ENCODE data around the gene LRRIQ1.

The LRRIQ1 gene

DNA sequence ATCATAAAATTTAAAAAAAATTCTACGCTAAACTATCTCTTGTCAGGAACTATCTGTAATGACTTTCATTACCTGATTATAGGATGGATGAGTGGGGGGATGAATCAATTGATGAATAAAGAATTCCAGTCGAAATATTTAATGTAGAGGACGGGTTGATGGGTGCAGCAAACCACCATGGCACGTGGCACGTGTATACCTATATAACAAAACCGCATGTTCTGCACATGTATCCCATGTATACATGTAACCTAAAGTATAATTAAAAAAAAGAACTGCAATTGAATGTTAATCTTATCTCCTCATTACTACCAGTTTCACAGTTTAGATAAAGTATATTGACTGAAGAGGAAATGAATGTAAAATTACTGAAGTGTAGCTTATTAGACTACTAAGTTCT, 23.4 kb downstream of the LRRIQ1 start:
- no peak overlapping the region for H3K4me3 ChIP-seq (ENCODE audit: low read depth, low read length)

DNA sequence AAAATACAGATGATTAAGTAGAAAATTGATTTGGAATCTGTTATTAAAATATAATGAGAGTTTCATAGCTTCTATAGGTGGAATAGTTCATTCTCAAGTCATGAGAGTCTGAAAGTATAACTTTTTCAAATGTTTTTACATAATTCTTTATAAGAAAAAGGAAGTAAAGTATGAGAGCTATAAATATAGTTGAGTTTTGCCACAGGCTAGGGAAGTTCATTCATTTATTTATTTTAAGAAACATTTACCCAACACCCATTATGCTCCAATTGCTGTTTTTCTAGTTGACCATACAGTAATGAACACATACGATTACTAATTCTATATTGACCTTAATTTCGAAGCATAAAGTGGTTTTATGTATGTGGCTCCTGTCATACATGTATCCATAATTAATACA, 24.8 kb downstream of the LRRIQ1 start:
- no peak overlapping the region for H3K4me3 ChIP-seq (ENCODE audit: low read depth, low read length)

DNA sequence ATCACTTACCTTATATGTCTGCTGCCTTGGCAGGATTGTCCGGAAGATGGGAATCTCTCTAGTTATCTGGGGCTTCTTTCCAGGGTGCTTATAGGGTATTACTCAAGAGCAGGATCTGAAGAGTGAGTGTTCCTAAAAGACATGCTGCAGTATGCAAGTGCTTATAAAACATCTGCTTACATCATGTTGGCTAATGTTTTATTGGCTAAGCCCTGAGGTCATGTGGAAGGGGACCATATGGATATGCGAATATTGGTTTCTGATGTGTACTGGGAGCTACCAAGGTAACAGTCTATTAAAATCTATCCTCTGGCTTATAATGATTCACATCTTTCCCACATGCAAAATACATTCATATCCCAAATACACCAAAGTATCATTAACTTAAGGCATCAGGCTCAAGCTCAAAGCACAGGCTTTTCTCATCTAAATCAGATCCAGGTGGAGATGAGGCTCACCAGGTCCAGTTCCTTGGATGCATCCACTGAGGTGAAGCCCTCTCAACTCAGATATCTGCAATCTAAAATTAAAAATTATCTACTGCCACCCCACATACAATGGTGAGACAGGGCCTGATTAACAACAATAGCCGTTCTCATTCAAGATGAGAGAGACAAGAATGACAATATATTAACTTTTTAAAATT, 29.8 kb downstream of the LRRIQ1 start:
- no peak overlapping the region for H3K4me3 ChIP-seq (ENCODE audit: low read depth, low read length)

DNA sequence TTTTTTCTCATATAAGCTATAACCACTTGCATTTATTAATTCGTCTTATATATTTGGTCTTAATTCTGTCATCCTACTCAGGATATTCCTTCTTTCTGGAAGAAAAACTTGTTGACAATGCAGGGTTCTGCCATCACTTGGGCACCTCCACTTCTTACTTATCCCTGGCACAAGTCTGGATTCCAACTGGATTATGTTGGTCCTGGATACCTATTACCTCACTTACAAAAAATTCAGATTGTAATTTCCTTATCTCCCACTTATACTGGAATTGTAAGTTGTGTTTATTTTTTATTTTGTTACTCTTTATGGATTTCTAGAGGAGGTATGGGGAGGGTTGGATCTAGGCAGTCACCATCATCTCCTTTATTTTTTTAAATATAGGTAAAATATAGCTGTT, 36.7 kb downstream of the LRRIQ1 start:
- H3K4me3 ChIP-seq (ENCODE audit: low read depth, low read length), result no peak overlapping the region

DNA sequence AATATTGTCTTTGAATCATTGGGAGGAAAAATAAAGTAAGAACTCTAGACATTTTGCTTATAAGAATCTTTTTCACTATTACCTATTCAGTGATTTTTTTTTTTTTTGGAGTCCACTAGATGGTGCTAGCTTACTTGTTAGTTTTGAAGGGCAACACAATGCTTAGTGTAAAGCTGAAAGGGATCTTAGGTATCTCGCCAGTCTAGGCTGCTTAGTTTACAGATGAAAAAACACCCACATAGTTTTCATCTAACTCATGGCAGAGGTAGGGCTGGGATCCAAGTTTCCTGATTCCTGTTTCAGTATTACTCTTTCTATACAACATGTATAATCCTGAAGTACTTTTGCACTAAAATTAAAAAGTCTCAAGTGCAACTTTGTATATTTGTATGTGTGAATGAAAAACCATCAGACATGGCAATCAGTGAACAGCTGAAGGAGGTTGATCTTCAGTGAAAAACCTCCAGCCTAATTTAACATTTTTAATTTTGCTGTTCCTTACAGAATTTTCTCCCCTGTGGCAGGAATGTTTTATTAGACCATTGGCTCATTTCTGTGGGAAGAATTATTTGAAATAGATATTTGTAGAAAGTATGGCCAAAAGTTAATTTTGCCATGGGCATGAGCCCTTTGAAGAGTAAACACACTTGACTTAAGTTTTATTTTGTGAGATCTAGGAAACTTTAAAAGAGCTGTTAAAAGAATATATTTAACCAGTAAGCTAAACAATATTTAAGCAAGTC, 40.7 kb downstream of the LRRIQ1 start:
- no peak overlapping the region for H3K4me3 ChIP-seq (ENCODE audit: low read depth, low read length)

DNA sequence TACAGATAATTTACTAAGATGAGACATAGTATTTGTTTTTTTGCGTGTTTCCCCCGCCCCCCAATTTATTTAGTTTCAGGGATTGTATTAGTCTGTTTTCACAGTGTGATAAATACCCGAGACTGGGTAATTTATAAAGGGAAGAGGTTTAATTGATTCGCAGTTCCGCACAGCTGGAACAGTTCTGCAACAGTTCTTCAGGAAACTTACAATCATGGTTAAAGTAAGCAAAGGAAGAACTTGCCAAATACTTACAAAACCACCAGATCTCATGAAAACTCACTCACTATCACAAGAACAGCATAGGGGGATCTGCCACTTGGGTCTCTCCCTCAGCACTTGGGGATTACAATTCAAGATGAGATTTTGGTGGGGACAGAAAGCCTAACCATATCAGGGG, 48.9 kb downstream of the LRRIQ1 start:
- no peak overlapping the region for H3K4me3 ChIP-seq (ENCODE audit: low read depth, low read length)

DNA sequence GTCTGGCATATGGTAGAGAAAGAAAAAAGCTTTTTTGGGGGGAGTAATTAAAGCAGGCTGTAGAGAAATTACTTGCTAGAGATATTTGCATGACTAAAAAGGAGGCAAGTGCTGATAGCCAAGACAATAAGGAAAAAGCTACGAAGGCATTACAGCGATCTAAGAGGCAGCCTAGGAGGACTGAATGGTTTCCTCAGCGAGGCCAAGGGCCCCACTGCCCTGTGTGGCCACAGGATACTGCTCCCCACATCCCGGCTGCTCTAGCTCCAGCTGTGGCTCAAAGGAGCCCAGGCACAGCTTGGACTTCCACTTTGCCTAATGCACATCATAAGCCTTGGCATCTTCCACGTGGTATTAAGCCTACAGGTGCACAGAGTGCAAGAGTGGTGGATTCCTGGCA, 53.6 kb downstream of the LRRIQ1 start:
- H3K4me3 ChIP-seq (ENCODE audit: low read depth, low read length), result no peak overlapping the region

DNA sequence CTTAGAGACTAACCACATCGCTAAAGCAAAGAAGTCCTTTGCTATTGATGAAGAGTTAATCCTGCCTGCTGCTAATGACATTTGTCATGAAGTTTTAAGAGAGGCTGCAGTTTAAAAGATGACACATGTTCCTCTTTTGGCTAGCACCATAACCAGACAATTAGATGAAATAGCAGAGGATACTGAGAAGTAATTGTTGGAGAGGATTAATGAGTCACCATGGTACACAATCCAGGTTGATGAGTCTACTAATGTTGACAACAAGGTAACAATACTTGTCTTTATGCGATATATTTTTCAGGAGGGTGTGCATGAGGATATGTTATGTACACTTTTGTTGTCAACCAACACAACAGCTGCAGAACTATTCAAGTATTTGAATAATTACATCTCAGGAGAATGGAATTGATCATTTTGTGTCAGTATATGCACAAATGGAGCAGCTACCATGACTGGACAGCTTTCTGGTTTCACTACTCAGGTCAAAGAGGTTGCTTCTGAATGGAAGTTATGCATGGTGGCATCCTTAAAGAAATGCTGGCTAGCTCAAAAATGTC, 56.7 kb downstream of the LRRIQ1 start:
- H3K4me3 ChIP-seq (ENCODE audit: low read depth, low read length), result no peak overlapping the region

DNA sequence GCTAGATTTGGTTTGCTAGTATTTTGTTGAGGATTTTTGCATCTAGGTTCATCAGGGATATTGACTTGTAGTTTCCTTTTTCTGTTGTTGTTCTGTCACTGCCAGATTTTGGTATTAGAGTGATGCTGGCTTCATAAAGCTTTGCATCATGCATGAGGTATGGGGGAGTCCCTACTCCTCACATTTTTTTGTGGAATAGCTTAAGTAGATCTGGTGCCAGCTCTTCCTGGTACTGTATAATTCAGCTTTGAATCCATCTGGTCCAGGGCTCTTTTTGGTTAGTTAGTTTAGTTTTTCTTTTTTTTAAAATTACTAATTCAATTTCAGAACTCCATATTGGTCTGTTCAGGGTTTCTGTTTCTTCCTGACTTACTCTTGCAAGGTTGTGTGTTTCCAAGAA, 59.4 kb downstream of the LRRIQ1 start:
- H3K4me3 ChIP-seq (ENCODE audit: low read depth, low read length), result no peak overlapping the region

DNA sequence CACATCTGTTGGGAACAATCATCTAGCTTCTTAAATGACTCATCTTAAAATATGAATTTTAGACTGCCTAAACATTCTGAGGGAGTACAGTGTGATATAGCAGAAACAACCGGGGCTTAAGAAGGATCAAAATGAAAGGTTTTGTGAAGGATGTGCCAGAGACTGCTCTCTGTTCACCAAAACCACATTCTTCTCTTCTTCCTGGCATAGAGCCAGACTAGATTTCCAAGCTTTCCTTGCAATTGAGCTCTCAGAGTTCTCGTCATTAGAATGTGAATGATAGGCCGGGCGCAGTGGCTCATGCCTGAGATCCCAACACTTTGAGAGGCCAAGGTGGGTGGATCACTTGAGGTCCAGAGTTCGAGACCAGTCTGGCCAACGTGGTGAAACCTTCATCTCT, 94.5 kb downstream of the LRRIQ1 start:
- H3K4me3 ChIP-seq (ENCODE audit: low read depth, low read length), result no peak overlapping the region

DNA sequence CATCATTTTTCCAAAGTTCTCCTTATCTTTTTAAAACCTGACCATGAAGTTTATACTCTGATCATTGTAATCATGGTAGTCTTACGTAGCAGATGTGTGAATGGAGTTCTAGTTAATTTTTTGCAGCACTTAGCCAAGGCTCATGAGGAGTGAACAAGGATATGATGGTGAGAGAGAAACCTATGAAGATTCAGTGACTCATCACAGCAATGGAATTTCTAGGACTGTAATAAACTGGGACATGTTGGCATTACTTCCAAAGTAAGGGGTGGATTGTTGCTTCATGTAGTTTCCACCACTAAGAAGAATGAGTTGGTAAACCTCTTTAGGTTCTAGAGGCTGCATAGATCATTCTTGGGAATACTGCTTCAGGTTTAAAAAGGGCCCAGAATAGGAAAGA, 102.7 kb downstream of the LRRIQ1 start:
- H3K4me3 ChIP-seq (ENCODE audit: low read depth, low read length), result no peak overlapping the region

DNA sequence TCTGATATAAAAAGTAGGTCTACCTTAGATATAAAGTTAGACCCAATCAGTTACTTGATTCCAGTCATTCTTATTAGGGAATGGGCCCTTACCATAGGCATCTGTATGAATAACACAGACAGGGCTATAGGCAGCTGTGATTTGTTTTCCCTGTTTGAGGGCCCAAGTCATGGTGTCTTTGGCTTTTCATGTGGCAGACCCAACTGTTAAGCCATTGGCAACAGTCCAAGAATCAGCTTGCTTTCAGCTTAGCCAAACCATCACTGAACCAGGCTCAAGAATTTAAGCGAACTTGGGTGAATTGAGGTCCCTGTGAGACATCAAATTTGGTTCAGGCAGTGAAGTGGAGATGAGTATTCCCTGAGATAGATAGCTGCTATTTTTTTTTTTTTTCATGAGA, 111.2 kb downstream of the LRRIQ1 start:
- H3K4me3 ChIP-seq (ENCODE audit: low read depth, low read length), result no peak overlapping the region

DNA sequence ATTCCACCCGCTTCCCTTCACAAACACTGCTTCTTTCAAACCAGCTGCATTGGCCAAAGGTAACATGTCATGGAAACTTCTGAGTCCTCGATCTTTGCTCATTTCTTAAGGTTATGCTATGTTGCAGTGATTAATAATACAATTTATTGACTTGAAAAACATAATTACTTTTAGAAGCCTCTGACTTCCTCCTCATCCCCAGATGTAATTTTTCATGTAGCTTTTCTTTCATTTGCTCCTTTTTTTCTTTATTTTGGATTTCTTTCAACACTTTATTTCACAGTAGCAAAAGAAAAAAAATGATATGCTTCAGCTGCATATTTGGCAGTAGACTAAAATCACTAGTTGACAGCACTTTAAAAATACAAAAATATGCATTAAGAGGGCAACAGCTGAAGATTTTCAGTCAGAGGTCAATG, 116.2 kb downstream of the LRRIQ1 start:
- H3K4me3 ChIP-seq (ENCODE audit: low read depth, low read length), result no peak overlapping the region

DNA sequence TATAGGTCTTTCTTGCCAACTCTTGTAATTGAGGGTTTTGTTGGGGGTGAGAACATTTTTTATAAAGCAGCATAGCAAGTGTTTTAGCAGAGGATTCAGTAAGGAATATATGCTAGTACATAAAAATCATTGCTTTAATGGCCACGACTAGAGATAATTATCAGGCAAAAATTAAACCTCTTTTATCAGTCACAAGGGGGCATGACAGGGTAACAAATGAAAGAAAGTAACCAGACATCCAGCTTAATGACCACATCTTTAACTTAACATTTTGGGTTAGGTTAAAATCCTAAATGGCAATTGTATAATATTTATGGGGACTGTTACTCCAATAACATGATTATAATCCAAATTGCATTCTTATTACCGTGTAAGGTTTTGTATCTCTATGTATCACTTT, 119.6 kb downstream of the LRRIQ1 start:
- no peak overlapping the region for H3K4me3 ChIP-seq (ENCODE audit: low read depth, low read length)

DNA sequence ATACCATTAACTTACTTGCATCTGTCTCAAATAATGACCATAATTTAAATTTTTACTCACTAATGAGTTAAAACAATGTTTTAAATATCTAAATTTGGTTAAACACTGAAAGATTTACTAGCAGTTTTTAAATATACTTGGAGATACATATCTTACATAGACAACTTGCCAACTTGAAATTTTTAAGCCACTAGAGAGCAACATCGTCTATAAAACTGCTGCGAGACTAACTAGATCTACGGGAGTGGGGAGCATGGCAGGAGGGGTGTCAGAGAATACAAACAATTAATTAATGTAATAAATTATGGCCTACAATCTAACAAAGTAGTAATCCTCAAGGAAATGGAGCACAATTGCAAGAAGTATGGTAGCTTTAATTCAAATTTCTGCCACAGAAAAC, 120.4 kb downstream of the LRRIQ1 start:
- no peak overlapping the region for H3K4me3 ChIP-seq (ENCODE audit: low read depth, low read length)

DNA sequence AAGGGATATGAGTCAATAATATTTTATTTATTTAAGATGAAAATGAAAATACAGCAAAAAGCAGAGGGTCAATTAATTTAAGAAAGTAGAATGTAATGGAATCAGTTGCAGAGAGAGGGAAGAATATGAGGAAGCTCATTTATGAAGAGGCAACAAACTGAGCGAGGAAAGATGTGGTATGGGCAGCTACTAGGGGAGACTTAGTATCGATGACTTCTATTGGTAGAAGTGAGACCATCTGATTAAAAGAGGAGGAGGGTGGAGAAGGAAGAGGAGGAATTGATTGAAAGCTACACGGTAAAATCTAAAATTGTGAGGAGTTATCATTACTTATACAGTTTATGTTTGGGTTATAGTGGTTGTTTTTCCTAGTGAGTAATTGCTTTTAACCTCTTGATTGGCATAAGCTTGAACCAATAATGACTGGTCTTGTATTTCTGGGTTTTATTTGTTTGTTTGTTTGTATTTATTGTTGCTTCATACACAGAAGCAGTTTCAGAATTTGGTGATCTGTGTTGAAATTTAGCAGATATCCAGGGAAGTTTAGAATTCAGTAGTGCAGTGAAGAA, 121.0 kb downstream of the LRRIQ1 start:
- no peak overlapping the region for H3K4me3 ChIP-seq (ENCODE audit: low read depth, low read length)

DNA sequence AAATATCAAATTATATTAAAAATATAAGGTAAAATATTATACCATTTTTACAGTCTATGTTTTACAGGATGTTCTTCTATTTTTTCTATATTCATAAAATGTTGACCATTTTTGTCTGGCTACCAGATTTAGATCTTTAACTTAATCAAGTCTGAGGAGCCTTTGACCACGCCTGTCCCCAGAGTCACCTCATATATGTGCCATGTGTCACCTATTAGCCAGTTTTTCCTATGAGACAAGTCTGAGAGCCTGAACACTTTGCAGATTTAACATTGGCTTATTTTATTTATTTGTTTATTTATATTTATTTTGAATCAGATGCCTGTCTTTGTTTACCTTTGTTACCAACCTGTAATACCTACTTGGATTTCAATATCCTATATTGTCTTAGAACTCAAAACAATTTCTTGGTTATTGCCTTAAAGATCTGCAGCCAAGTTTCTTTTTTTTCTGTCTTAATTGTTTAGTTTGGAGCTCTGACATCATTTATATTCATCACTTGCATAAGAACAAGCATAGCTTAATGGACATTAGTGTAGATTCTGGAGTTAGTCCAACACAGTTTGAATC, 127.7 kb downstream of the LRRIQ1 start:
- no peak overlapping the region for H3K4me3 ChIP-seq (ENCODE audit: low read depth, low read length)

DNA sequence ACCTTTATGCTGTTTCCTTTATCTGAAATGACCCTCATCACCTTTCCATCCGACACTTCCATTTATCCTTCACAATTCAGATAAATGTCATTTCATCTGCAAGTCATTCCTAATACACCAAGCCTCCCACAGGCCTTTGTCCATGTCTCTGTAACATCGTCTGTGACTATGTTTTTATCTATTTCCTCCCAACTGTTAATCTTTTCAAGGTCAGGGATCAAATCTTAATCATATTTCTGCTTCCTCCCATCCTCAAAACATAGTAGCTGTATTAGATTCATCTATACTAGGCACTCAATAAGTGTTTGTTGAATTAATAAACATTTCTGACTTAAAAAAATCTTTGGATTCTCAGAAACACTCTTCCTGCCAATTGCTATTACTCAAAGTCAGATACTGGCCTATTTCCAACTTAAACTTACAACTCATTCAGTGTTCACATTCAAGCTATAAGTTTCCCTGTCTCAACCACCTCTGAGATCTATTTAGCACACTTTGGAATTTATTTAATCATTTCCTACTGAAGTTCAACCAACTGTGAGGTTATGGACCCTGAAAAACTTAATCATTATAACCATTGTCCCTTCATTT, 143.6 kb downstream of the LRRIQ1 start:
- H3K4me3 ChIP-seq (ENCODE audit: low read depth, low read length), result no peak overlapping the region

DNA sequence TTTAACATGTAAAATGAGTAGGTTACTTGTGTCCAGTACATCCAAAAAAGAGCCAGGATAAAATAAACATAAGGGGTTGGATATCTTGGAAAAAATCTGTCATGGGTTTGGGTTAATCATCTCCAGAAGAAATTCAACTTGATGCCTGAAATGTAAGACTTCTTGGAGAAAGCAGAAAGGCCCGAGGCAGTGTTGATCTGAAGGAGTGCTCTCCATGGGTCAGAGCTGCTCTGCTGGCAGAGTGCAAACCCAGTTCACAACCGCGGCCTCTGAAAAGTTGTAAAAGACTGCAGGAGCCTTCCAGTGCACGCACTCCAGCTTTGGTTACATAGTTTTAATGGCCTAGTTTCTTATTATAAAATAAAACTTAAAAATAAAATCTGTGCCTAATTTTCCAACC, 146.5 kb downstream of the LRRIQ1 start:
- H3K4me3 ChIP-seq (ENCODE audit: low read depth, low read length), result no peak overlapping the region

DNA sequence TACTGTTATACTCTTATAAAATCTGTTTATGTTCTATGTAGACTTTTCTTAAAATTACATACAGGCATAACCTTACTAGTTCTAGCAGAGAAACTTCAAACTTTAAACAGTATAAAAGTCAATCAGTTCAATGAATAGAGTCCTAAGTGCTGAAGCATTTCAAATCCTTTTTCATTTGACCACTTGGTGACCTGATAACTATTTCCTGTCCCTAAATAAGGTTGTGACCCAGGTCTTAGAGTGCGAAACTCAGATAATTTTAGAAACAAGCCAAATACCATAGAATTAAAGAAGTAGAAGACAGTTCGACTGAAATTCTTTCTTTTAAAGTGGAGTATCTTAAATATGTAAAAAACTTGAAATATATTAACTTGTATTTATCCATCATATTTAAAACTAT, 147.7 kb downstream of the LRRIQ1 start:
- no peak overlapping the region for H3K4me3 ChIP-seq (ENCODE audit: low read depth, low read length)

DNA sequence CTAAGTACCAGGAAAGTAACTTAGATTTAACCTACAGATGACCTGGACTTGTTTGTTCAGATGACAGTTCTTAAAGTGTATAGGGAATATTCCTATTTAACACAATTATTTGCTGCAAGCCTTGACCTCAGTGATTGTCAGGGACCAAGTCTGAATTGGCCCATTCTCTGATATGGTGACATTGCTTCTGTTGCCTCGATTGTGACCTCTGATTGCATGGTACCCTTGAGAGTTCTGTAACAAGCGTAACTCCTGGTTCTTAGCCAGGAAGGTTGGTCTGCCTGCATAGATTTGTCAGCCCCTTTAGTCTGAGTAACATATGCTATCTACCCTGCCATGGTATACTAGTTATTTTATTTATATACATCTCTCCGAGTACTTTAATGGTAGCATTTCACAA, 150.1 kb downstream of the LRRIQ1 start:
- H3K4me3 ChIP-seq (ENCODE audit: low read depth, low read length), result no peak overlapping the region

DNA sequence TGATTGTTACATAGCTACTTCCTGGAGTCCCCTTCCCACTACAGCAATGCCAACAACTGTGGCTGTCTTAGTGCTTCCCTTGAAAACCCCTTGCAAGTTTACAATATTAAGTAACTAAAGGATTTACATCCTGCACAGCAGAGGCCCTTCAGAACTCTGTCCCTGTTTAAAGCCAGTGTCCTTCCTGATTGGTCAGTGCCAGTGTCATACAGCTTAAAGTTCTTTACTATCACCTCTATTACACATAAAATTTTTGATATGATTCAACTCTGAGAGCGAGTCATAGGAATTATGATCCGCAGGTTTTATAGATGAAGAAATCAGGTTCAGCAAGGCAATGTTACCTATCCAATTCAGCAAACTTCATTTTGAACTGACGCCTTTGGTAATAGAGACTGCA, 152.5 kb downstream of the LRRIQ1 start:
- no peak overlapping the region for H3K4me3 ChIP-seq (ENCODE audit: low read depth, low read length)
